OCI-LY1 (cell line): ENCODE results near the gene MCTP2.
A peak's percentile ranks its signal among the peaks of the same experiment; 100 is the strongest.

Experiments
- H2AFZ ChIP-seq: fragments of 200-600 bp; sonication (generic), shearing (Covaris generic); 2 replicates; pipeline ENCODE4 v1.6.0; 2014; ENCODE audit warnings: antibody characterized with exemption, mild to moderate bottlenecking, low read length
- H3F3A ChIP-seq: fragments of 200-600 bp; sonication (generic), shearing (Covaris generic); 2 replicates; pipeline ENCODE4 v1.6.0; 2014; ENCODE audit warnings: mild to moderate bottlenecking, antibody characterized with exemption, low read length, moderate library complexity; ENCODE audit not compliant: insufficient read depth
- H3K27ac ChIP-seq: fragments of 200-600 bp; sonication (generic); 2 replicates; pipeline ENCODE4 v1.5.1; 2014; ENCODE audit warnings: low read length, mixed run types, mild to moderate bottlenecking, low read depth; ENCODE audit not compliant: poor library complexity, severe bottlenecking
- H3K27me3 ChIP-seq: fragments of 200-600 bp; sonication (generic); 2 replicates; pipeline ENCODE4 v1.6.0; 2014; ENCODE audit warnings: antibody characterized with exemption, mild to moderate bottlenecking, low read length, moderate library complexity; ENCODE audit not compliant: insufficient read depth
- H3K36me3 ChIP-seq: fragments of 200-600 bp; sonication (generic); 2 replicates; pipeline ENCODE4 v1.6.1; 2014; ENCODE audit warnings: mild to moderate bottlenecking, antibody characterized with exemption, low read length, moderate library complexity, mixed read lengths; ENCODE audit not compliant: insufficient read depth
- H3K4me1 ChIP-seq: fragments of 200-600 bp; sonication (generic); 2 replicates; pipeline ENCODE4 v1.5.1; 2014; ENCODE audit warnings: mild to moderate bottlenecking, low read length, moderate library complexity; ENCODE audit not compliant: insufficient read depth, severe bottlenecking
- H3K4me2 ChIP-seq: fragments of 200-600 bp; sonication (generic), shearing (Covaris generic); 2 replicates; pipeline ENCODE4 v1.6.1; 2014; ENCODE audit warnings: low read length
- H3K4me3 ChIP-seq: fragments of 200-600 bp; sonication (generic); 2 replicates; pipeline ENCODE4 v1.5.1; 2014; ENCODE audit warnings: low read length, low read depth, mild to moderate bottlenecking, mixed read lengths; ENCODE audit not compliant: poor library complexity, severe bottlenecking
- H3K79me2 ChIP-seq: fragments of 200-600 bp; shearing (Covaris generic); 2 replicates; pipeline ENCODE4 v1.6.1; 2016; ENCODE audit warnings: mixed run types, low read length, mixed read lengths; ENCODE audit not compliant: insufficient read depth
- H3K9ac ChIP-seq: fragments of 200-600 bp; sonication (generic), shearing (Covaris generic); 2 replicates; pipeline ENCODE4 v1.6.1; 2014; ENCODE audit warnings: mild to moderate bottlenecking, low read length, mixed read lengths
- H3K9me2 ChIP-seq: fragments of 200-600 bp; sonication (generic), shearing (Covaris generic); 2 replicates; pipeline ENCODE4 v1.6.1; 2014; ENCODE audit warnings: low read depth, mild to moderate bottlenecking, low read length, mixed read lengths
- H3K9me3 ChIP-seq: fragments of 200-600 bp; shearing (Covaris generic); 2 replicates; pipeline ENCODE4 v1.6.1; 2014; ENCODE audit warnings: low read length, mixed read lengths
- H4K20me1 ChIP-seq: fragments of 200-600 bp; sonication (generic), shearing (Covaris generic); 2 replicates; pipeline ENCODE4 v1.6.0; 2016; ENCODE audit warnings: mild to moderate bottlenecking, low read length; ENCODE audit not compliant: insufficient read depth
- CTCF ChIP-seq: fragments of 200-600 bp; sonication (generic), shearing (Covaris generic); IDR thresholded peaks from 2 replicates; pipeline ENCODE4 v1.5.1; 2017; ENCODE audit warnings: mild to moderate bottlenecking, antibody characterized with exemption, low read length, moderate library complexity, mixed read lengths
- EZH2 ChIP-seq: fragments of 200-600 bp; sonication (generic), shearing (Covaris generic); IDR thresholded peaks from 2 replicates; pipeline ENCODE4 v1.8.0; 2017; ENCODE audit warnings: borderline replicate concordance, mixed run types, mild to moderate bottlenecking, antibody characterized with exemption, low read length, moderate library complexity, mixed read lengths

MCTP2 gene

GRCh38 chr15:94233441-94233840, 2.1 kb downstream of the MCTP2 start:
- Histone ChIP-seq H3K36me3 (no peaks in the 10 kb centered on the region), H3K9me3 (no peaks in the 10 kb centered on the region), H3F3A (no peaks in the 10 kb centered on the region), H3K4me1 (peaks cover 79% of the 10 kb centered on the region), H4K20me1 (no peaks in the 10 kb centered on the region), H3K79me2 (peaks cover 37% of the 10 kb centered on the region), H3K9ac (peak overlapping the region; percentile 73; the same call in 1 of the 2 replicates), H3K27me3 (no peaks in the 10 kb centered on the region), H3K4me3 (peak overlapping the region; percentile 74), H3K9me2 (no peaks in the 10 kb centered on the region), H3K27ac (peak overlapping the region; percentile 86), H2AFZ (no peak overlapping the region), H3K4me2 (peak overlapping the region; percentile 83)
- no peak for TF ChIP-seq EZH2
- TF ChIP-seq CTCF = no peak

- H3K4me2 ChIP-seq = peak overlapping the region; percentile 83; the same call in 1 of the 2 replicates
- H3K79me2 ChIP-seq = peaks cover 46% of the 10 kb centered on the region
Measured at GRCh38 chr15:94234300-94234699, 2.9 kb downstream of the MCTP2 start.

GRCh38 chr15:94235041-94235440, 3.7 kb downstream of the MCTP2 start:
- Histone ChIP-seq H3K27ac (no peak overlapping the region), H3K36me3 (no peaks in the 10 kb centered on the region), H3K27me3 (no peaks in the 10 kb centered on the region), H3K4me3 (no peak overlapping the region), H3K79me2 (peaks cover 53% of the 10 kb centered on the region), H3K4me1 (peaks cover 88% of the 10 kb centered on the region), H3K9ac (no peak overlapping the region), H3K9me3 (no peaks in the 10 kb centered on the region), H3K4me2 (no peak overlapping the region), H3K9me2 (no peaks in the 10 kb centered on the region), H4K20me1 (no peaks in the 10 kb centered on the region), H2AFZ (no peak overlapping the region), H3F3A (no peaks in the 10 kb centered on the region)
- no peak for TF ChIP-seq EZH2
- TF ChIP-seq CTCF = no peak

More at GRCh38 chr15:94234300-94234699, 2.9 kb downstream of the MCTP2 start:
- Histone ChIP-seq H3K36me3 (no peaks in the 10 kb centered on the region), H4K20me1 (no peaks in the 10 kb centered on the region), H2AFZ (no peak overlapping the region), H3K27me3 (no peaks in the 10 kb centered on the region), H3K4me1 (peaks cover 88% of the 10 kb centered on the region), H3F3A (no peaks in the 10 kb centered on the region), H3K9me3 (no peaks in the 10 kb centered on the region), H3K9me2 (no peaks in the 10 kb centered on the region), H3K4me3 (peak overlapping the region; percentile 74), H3K9ac (no peak overlapping the region; the same call in 1 of the 2 replicates), H3K27ac (peak overlapping the region; percentile 86)
- no peak for TF ChIP-seq CTCF
- TF ChIP-seq EZH2 = no peak
